Esophagus muscularis mucosa (tissue), 4 donors: ENCODE results near the gene TMEM8B. TPM values are rescaled to one million over a fixed set of nuclear protein-coding genes. Genes with fewer than 3 reads are reported as not detected.

Source experiments
- DNase-seq: peaks from one replicate; pipeline ENCODE4 v3.0.0-alpha.2; 2017; ENCODE audit errors: extremely low spot score
- H3K27ac ChIP-seq, 4 donors: fragments of 200-600 bp; sonication (generic); replicated peaks in 1 of 4; 1 replicate in 3 of 4; 2 replicates in 1 of 4; pipeline ENCODE4 v1.5.1; 2016 to 2019; ENCODE audit warnings: mild to moderate bottlenecking in 1 of 4
- H3K27me3 ChIP-seq, 4 donors: fragments of 200-600 bp; sonication (generic); one replicate each; pipeline versions ENCODE4 v1.5.1 to v1.6.0; 2016 to 2019
- H3K36me3 ChIP-seq, 4 donors: fragments of 200-600 bp; sonication (generic); one replicate each; pipeline ENCODE4 v1.5.1; 2016 to 2019
- H3K4me1 ChIP-seq, 4 donors: fragments of 200-600 bp; sonication (generic); one replicate each; pipeline ENCODE4 v1.5.1; 2016 to 2019
- H3K4me3 ChIP-seq, 4 donors: fragments of 200-600 bp; sonication (generic); 1 replicate in 2 of 4; 2 replicates in 2 of 4; pipeline ENCODE4 v1.5.1; 2016 to 2019; ENCODE audit warnings: mild to moderate bottlenecking in 4 of 4, moderate library complexity in 1 of 4
- H3K9me3 ChIP-seq, 4 donors: fragments of 200-600 bp; sonication (generic); 1 replicate in 3 of 4; 2 replicates in 1 of 4; pipeline ENCODE4 v1.5.1; 2016 to 2019
- CTCF ChIP-seq, 3 experiments: fragments of 200-600 bp in 2 of 3; fragments of 450-650 bp in 1 of 3; sonication (generic) in 2 of 3; IDR thresholded peaks; one replicate each; pipeline ENCODE4 v1.5.1; 2017 to 2019; ENCODE audit warnings: antibody characterized with exemption in 3 of 3, mild to moderate bottlenecking in 2 of 3, moderate library complexity in 1 of 3
- EP300 ChIP-seq: sonication (generic); formaldehyde crosslinking; IDR thresholded peaks from one replicate; pipeline ENCODE4 v1.6.1; 2017; ENCODE audit warnings: antibody characterized with exemption
- POLR2A ChIP-seq: fragments of 450-650 bp; IDR thresholded peaks from one replicate; pipeline ENCODE4 v1.6.1; 2017; ENCODE audit warnings: antibody characterized with exemption, moderate library complexity, mild to moderate bottlenecking, low read depth
- POLR2AphosphoS5 ChIP-seq, 2 donors: sonication (generic); formaldehyde crosslinking; IDR thresholded peaks; one replicate each; pipeline ENCODE4 v1.6.1; 2017; ENCODE audit warnings: antibody characterized with exemption in 2 of 2
- WGBS: methylation state at CpG from one replicate; pipeline ENCODE4 v1.1.5; 2018; 5-methylcytosine and 5-hydroxymethylcytosine counted together
- intact Hi-C: fragments of 100-400 bp; cut with DNase I; formaldehyde crosslinking; loops from one replicate; pipeline ENCODE4 v1.15.1; 2023
- total RNA-seq, 4 donors: library from RNA; depleted of rRNA; stranded (reverse); fragments of >200 nt; gene quantifications; one replicate each; pipeline versions ENCODE4 v1.1.0 to v1.2.1, GENCODE V29; 2016

The TMEM8B gene
- total RNA-seq, 4 donors from 2014 or later = 10.0 to 27.0 (median 20.3) TPM

- no peak for DNase-seq
- no peaks in the 10 kb centered on the region for H3K9me3 ChIP-seq
- intact Hi-C loops = no loop called here
- peaks cover 24 to 40% (median 34%) of the 10 kb centered on the region in 4 donors for H3K4me1 ChIP-seq
- H3K4me3 ChIP-seq = no peak overlapping the region
- no peak overlapping the region for H3K27ac ChIP-seq
- no peaks in the 10 kb centered on the region for H3K27me3 ChIP-seq
- no peak for TF ChIP-seq EP300
- peaks cover 0 to 19% (median 3%) of the 10 kb centered on the region in 4 donors for H3K36me3 ChIP-seq
- 100% methylated on average over 2 of the region's 3 CpGs for WGBS
These were observed 6.2 kb downstream of the TMEM8B start for GRCh38 chr9:35835216-35835632.

GRCh38 chr9:35835766-35836165 lies 6.7 kb downstream of the TMEM8B start:
- no peak for TF ChIP-seq POLR2AphosphoS5 (IDR thresholded peaks at IDR 0.05)
- no peak for TF ChIP-seq CTCF (IDR thresholded peaks at IDR 0.05)
- TF ChIP-seq EP300 = no peak
- no peaks in the 10 kb centered on the region for H3K27me3 ChIP-seq
- no peak overlapping the region for H3K27ac ChIP-seq
- intact Hi-C loops = no loop called here
- no peak overlapping the region for H3K4me3 ChIP-seq
- DNase-seq = no peak
- peaks cover 0 to 19% (median 3%) of the 10 kb centered on the region in 4 donors for H3K36me3 ChIP-seq
- 89% methylated on average over 2 of the region's 2 CpGs for WGBS
- peaks cover 19 to 35% (median 29%) of the 10 kb centered on the region in 4 donors for H3K4me1 ChIP-seq
- H3K9me3 ChIP-seq = no peaks in the 10 kb centered on the region

GRCh38 chr9:35836595-35836994 lies 7.6 kb downstream of the TMEM8B start:
- TF ChIP-seq CTCF (IDR thresholded peaks at IDR 0.05) (no peak), POLR2AphosphoS5 (IDR thresholded peaks at IDR 0.05) (no peak), POLR2A (no peak), EP300 (no peak)
- no peak for DNase-seq
- Histone ChIP-seq H3K27me3 (no peaks in the 10 kb centered on the region), H3K4me3 (no peak overlapping the region), H3K27ac (no peak overlapping the region), H3K4me1 (peaks cover 14 to 26% (median 21%) of the 10 kb centered on the region in 4 donors), H3K9me3 (no peaks in the 10 kb centered on the region), H3K36me3 (peaks cover 0 to 26% (median 6%) of the 10 kb centered on the region in 4 donors)
- intact Hi-C loops = no loop called here
- 100% methylated on average over 5 of the region's 5 CpGs for WGBS

GRCh38 chr9:35839926-35840325 lies 10.9 kb downstream of the TMEM8B start:
- Histone ChIP-seq H3K4me3 (no peak overlapping the region), H3K27ac (no peak overlapping the region), H3K36me3 (peaks cover 0 to 26% (median 9%) of the 10 kb centered on the region in 4 donors), H3K9me3 (no peaks in the 10 kb centered on the region), H3K4me1 (peaks cover 7 to 26% (median 24%) of the 10 kb centered on the region in 4 donors), H3K27me3 (no peaks in the 10 kb centered on the region)
- intact Hi-C loops = no loop called here
- 86% methylated on average over 5 of the region's 5 CpGs for WGBS
- DNase-seq = no peak
- TF ChIP-seq POLR2A (no peak), EP300 (no peak), CTCF (IDR thresholded peaks at IDR 0.05) (no peak), POLR2AphosphoS5 (IDR thresholded peaks at IDR 0.05) (no peak)

GRCh38 chr9:35840881-35841644 lies 12.0 kb downstream of the TMEM8B start:
- intact Hi-C loops = no loop called here

More at GRCh38 chr9:35840881-35841644, 12.0 kb downstream of the TMEM8B start:
- DNase-seq = no peak
- Histone ChIP-seq H3K27me3 (no peaks in the 10 kb centered on the region), H3K36me3 (peaks cover 0 to 15% (median 6%) of the 10 kb centered on the region in 4 donors), H3K4me1 (peaks cover 18 to 37% (median 35%) of the 10 kb centered on the region in 4 donors), H3K27ac (no peak overlapping the region), H3K9me3 (no peaks in the 10 kb centered on the region), H3K4me3 (no peak overlapping the region)
- TF ChIP-seq CTCF (IDR thresholded peaks at IDR 0.05) (no peak), POLR2AphosphoS5 (IDR thresholded peaks at IDR 0.05) (no peak), POLR2A (no peak), EP300 (no peak)
- 90% methylated on average over 15 of the region's 15 CpGs for WGBS
